Measurements from ENCODE around the gene ABCG5. TPM values are rescaled to one million over a fixed set of nuclear protein-coding genes. Genes with fewer than 3 reads are reported as not detected.
A peak's percentile ranks its signal among the peaks of the same experiment; 100 is the strongest.

The ABCG5 gene
- total RNA-seq, 2 donors from 2014 or later: not detected

DNA sequence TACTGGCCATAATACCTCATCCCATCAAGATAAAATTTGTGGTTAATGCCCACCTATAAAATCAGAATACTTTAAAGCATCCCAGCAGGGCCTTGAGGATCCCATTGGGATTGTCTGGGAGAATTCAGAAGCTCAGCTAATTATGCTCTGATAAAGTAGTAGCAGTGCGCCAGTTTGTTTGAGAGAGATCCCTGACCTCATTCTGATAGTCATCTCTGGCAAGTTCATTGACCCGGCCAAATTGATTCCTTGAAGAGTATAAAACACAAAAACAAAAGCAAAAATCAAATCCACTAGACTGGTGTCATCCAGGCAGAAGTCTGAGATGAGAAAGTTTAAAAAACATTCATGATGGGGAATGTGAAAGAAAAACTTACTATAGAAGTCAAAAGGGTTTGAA, 14.1 kb downstream of the ABCG5 start:
- H3K4me1 ChIP-seq: no peaks in the 10 kb centered on the region
- no peaks in the 10 kb centered on the region for H3K9me3 ChIP-seq
- H3K27me3 ChIP-seq: no peaks in the 10 kb centered on the region
- no peaks in the 10 kb centered on the region for H3K36me3 ChIP-seq
- H3K4me3 ChIP-seq: no peak overlapping the region
- TF ChIP-seq, protein P1, sequence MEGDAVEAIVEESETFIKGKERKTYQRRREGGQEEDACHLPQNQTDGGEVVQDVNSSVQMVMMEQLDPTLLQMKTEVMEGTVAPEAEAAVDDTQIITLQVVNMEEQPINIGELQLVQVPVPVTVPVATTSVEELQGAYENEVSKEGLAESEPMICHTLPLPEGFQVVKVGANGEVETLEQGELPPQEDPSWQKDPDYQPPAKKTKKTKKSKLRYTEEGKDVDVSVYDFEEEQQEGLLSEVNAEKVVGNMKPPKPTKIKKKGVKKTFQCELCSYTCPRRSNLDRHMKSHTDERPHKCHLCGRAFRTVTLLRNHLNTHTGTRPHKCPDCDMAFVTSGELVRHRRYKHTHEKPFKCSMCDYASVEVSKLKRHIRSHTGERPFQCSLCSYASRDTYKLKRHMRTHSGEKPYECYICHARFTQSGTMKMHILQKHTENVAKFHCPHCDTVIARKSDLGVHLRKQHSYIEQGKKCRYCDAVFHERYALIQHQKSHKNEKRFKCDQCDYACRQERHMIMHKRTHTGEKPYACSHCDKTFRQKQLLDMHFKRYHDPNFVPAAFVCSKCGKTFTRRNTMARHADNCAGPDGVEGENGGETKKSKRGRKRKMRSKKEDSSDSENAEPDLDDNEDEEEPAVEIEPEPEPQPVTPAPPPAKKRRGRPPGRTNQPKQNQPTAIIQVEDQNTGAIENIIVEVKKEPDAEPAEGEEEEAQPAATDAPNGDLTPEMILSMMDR (IDR thresholded peaks at IDR 0.05): no peak
- DNase-seq (ENCODE audit: low spot score): no peak
- H3K27ac ChIP-seq: no peak overlapping the region

DNA sequence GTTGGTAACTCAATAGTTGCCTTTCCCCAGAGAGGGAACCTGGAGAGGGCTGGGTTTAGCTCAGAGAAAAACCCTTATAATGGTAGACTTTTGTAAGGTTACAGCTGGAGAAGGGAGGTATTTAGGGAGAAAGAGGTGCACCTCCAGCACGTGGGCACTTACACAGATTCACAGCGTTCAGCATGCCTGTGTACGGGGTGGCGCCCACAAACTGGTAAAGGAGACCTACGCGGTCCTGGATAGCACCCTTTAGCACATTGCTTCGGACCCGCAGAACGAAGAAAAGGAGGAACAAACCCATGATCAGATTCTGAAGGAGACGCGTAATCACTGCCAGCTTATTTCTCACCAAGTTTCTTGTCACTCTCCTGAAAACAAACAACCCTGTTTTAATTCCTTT, 14.9 kb downstream of the ABCG5 start:
- H3K4me1 ChIP-seq: no peaks in the 10 kb centered on the region
- H3K9me3 ChIP-seq: no peaks in the 10 kb centered on the region
- H3K27me3 ChIP-seq: no peaks in the 10 kb centered on the region
- no peak overlapping the region for H3K4me3 ChIP-seq
- DNase-seq (ENCODE audit: low spot score): no peak
- TF ChIP-seq, protein P1 (IDR thresholded peaks at IDR 0.05): no peak
- no peaks in the 10 kb centered on the region for H3K36me3 ChIP-seq
- no peak overlapping the region for H3K27ac ChIP-seq

DNA sequence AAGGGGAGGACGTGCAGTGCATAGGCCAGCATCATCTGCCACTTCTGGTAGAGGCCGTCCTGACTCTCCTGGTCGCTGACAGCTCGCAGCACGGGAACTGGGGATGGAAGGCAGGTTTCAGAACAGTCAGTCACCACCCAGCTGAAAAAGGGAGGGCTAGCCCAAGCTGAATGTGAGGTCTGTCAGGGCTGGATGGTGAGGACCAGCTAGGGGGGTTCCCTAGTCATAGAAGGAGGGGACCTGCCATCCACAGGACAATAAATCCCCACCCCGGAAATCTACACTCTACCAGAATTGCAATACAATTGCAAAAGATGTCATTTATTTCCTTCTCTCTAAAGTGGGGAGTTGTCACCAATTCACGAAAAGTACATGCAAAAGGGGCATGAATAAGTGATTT, 15.8 kb downstream of the ABCG5 start:
- no peaks in the 10 kb centered on the region for H3K4me1 ChIP-seq
- no peak overlapping the region for H3K27ac ChIP-seq
- no peaks in the 10 kb centered on the region for H3K36me3 ChIP-seq
- no peak for DNase-seq (ENCODE audit: low spot score)
- no peak overlapping the region for H3K4me3 ChIP-seq
- H3K27me3 ChIP-seq: no peaks in the 10 kb centered on the region
- TF ChIP-seq, protein P1 (IDR thresholded peaks at IDR 0.05): no peak
- no peaks in the 10 kb centered on the region for H3K9me3 ChIP-seq

DNA sequence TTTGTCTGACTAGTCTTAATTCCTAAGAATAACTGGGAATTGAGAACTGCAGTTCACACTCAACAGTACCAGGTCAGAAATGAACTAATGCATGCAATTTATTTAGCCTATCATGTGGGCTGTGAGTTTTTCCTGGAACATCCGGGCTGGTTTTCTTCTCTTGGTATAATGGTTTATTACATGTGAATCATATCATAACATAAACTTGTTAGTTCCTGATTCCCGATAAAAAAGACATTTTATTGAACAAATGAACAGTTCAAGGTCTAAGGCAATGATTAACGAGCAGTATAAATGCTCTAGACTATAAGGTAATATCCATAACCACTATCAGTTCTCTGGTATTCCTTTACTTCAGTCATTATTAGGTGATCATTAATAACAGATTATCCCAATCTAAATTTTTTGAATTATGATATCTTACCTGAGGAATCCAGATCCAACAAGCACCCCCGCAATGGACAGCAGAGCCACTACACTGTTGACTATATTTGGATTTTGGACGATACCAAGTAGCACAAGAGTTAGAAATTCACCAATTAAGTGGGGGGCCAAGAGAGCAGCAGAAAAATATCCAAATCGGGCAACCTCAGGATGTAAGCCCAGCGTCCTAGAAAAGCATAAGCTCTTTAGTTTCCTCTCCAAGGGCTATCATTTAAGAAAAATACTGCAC, 19.0 kb downstream of the ABCG5 start:
- no peak for DNase-seq (ENCODE audit: low spot score)
- Histone ChIP-seq H3K27ac (no peak overlapping the region), H3K4me1 (no peaks in the 10 kb centered on the region), H3K9me3 (no peaks in the 10 kb centered on the region), H3K36me3 (no peaks in the 10 kb centered on the region), H3K27me3 (no peaks in the 10 kb centered on the region), H3K4me3 (no peak overlapping the region)
- TF ChIP-seq, protein P1 (IDR thresholded peaks at IDR 0.05): no peak

DNA sequence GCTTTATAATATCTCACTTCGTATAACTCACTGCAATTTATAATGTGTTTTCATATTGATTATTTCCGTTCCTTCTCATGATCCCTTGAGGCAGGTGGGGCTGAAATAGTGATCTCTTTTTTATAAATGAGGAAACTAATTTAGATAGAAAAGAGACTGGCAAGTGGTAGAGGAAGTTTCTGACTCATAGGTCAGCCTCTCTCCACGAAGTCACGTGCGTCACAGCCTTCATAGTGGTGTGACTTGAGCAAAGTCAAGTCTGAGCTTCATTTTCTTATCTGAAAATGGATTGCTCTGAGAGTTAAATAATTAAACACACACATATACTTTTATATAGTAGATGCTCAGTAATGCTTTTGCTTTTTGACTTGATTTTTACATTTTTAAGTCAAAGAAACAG, 19.9 kb downstream of the ABCG5 start:
- TF ChIP-seq, protein P1 (IDR thresholded peaks at IDR 0.05): no peak
- H3K36me3 ChIP-seq: no peaks in the 10 kb centered on the region
- no peaks in the 10 kb centered on the region for H3K27me3 ChIP-seq
- peak; percentile 66 for DNase-seq (ENCODE audit: low spot score)
- H3K4me3 ChIP-seq: no peak overlapping the region
- H3K9me3 ChIP-seq: no peaks in the 10 kb centered on the region
- H3K27ac ChIP-seq: no peak overlapping the region
- no peaks in the 10 kb centered on the region for H3K4me1 ChIP-seq

DNA sequence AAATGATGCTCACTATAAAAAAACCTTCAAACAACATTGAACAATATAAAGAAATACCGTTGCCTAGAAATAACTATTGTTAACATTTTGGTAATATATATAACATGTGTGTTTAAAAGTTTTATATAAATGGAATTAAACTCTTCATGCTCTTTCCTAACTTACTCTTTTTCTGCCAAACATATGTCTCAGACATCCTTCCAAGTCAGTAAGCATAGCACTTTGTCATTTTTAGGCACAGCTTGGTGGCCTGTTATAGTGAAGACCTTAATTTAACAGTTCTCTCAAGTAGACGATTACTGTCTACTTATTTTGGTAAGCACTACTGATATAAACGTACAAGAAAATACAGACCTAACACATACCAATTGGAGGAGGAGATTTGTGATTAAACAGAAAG, 23.9 kb downstream of the ABCG5 start:
- Histone ChIP-seq H3K27me3 (no peaks in the 10 kb centered on the region), H3K27ac (no peak overlapping the region), H3K9me3 (no peaks in the 10 kb centered on the region), H3K4me3 (no peak overlapping the region), H3K36me3 (peaks cover 9% of the 10 kb centered on the region), H3K4me1 (no peaks in the 10 kb centered on the region)
- no peak for DNase-seq (ENCODE audit: low spot score)
- TF ChIP-seq, protein P1 (IDR thresholded peaks at IDR 0.05): no peak

Data from right atrium auricular region (tissue), 2 donors.